PC-9 (cell line): Measurements from ENCODE around the gene ASPDH. TPM values are rescaled to one million over a fixed set of nuclear protein-coding genes. Genes with fewer than 3 reads are reported as not detected.

Source experiments
- BruUV-seq: library from RNA; stranded (reverse); fragments of 400-500 nt; replicated peaks from 2 replicates; lab custom pipeline; 2021; lab: Mats Ljungman, UMichigan
- CTCF ChIA-PET: fragments of 300-600 bp; sonication (Branson Sonifier 250); formaldehyde crosslinking; loops from one replicate; lab custom pipeline; 2022; ENCODE audit warnings: antibody characterized with exemption; lab: Charles Lee
- POLR2A ChIA-PET: fragments of 300-600 bp; sonication (Branson Sonifier 250); formaldehyde crosslinking; loops from one replicate; lab custom pipeline; 2022; ENCODE audit warnings: antibody characterized with exemption; ENCODE audit not compliant: unreplicated experiment; lab: Charles Lee
- DNase-seq, 2 experiments: peaks; one replicate each; pipeline versions ENCODE4 v3.0.0 to v3.0.0-alpha.2; 2015 to 2022; ENCODE audit warnings: mixed read lengths in 1 of 2
- H2AFZ ChIP-seq: fragments of 200-600 bp; sonication (generic); 2 replicates; pipeline ENCODE4 v1.8.1; 2017; ENCODE audit warnings: antibody characterized with exemption
- H3F3A ChIP-seq: fragments of 200-600 bp; sonication (generic); 2 replicates; pipeline ENCODE4 v1.8.1; 2017; ENCODE audit warnings: antibody characterized with exemption, mild to moderate bottlenecking, low read depth; ENCODE audit not compliant: insufficient read depth
- H3K27ac ChIP-seq: fragments of 200-600 bp; sonication (generic); 2 replicates; pipeline ENCODE4 v1.6.1; 2016; ENCODE audit warnings: mixed run types
- H3K27me3 ChIP-seq: fragments of 200-600 bp; sonication (generic); 2 replicates; pipeline ENCODE4 v1.6.1; 2016; ENCODE audit warnings: low read depth, mixed run types; ENCODE audit not compliant: insufficient read depth
- H3K36me3 ChIP-seq: fragments of 200-600 bp; sonication (generic); 2 replicates; pipeline ENCODE4 v1.6.1; 2016; ENCODE audit warnings: low read depth, mixed run types
- H3K4me1 ChIP-seq: fragments of 200-600 bp; sonication (generic); replicated peaks from 2 replicates; pipeline ENCODE4 v1.6.1; 2016; ENCODE audit warnings: mixed run types; ENCODE audit not compliant: insufficient read depth
- H3K4me2 ChIP-seq: fragments of 200-600 bp; sonication (generic); 2 replicates; pipeline ENCODE4 v1.6.1; 2017; ENCODE audit warnings: mixed run types
- H3K4me3 ChIP-seq: fragments of 200-600 bp; sonication (generic); 2 replicates; pipeline ENCODE4 v1.6.1; 2016; ENCODE audit warnings: mixed run types
- H3K79me2 ChIP-seq: fragments of 200-600 bp; sonication (generic); 2 replicates; pipeline ENCODE4 v1.6.1; 2017; ENCODE audit warnings: low read depth, mixed run types
- H3K9me2 ChIP-seq: fragments of 200-600 bp; sonication (generic); 2 replicates; pipeline ENCODE4 v1.8.1; 2017; ENCODE audit warnings: mild to moderate bottlenecking; ENCODE audit not compliant: insufficient read depth
- H3K9me3 ChIP-seq: fragments of 200-600 bp; sonication (generic); 2 replicates; pipeline ENCODE4 v1.8.1; 2016; ENCODE audit warnings: low read depth; ENCODE audit not compliant: insufficient read depth
- H4K20me1 ChIP-seq: fragments of 200-600 bp; sonication (generic); 2 replicates; pipeline ENCODE4 v1.8.1; 2017; ENCODE audit not compliant: insufficient read depth
- CTCF ChIP-seq: fragments of 200-600 bp; sonication (generic); conservative IDR thresholded peaks from 2 replicates; pipeline ENCODE4 v1.6.1; 2017; ENCODE audit warnings: mixed run types, antibody characterized with exemption, mild to moderate bottlenecking, moderate library complexity
- EZH2 ChIP-seq: fragments of 200-600 bp; sonication (generic); IDR thresholded peaks from 2 replicates; pipeline ENCODE4 v1.8.0; 2017; ENCODE audit warnings: antibody characterized with exemption, low read depth
- intact Hi-C: fragments of 100-400 bp; cut with micrococcal nuclease; formaldehyde crosslinking; loops from one replicate; pipeline ENCODE4 v1.10.0; 2022; ENCODE audit not compliant: unreplicated experiment
- total RNA-seq: library from RNA; stranded (reverse); gene quantifications from 2 replicates; pipeline ENCODE4 v1.2.3, GENCODE V29; 2021

ASPDH gene
- total RNA-seq, 1 experiment from 2014 or later = not detected

GRCh38 chr19:50552540-50552939, 38.8 kb upstream of the ASPDH start:
- Histone ChIP-seq H3K27ac (no peak overlapping the region), H3K36me3 (no peaks in the 10 kb centered on the region), H4K20me1 (peaks cover 5% of the 10 kb centered on the region; the same call in 1 of the 2 replicates), H3K27me3 (peaks cover 100% of the 10 kb centered on the region), H3F3A (no peaks in the 10 kb centered on the region), H2AFZ (no peak overlapping the region), H3K79me2 (no peaks in the 10 kb centered on the region), H3K4me2 (no peak overlapping the region), H3K9me3 (no peaks in the 10 kb centered on the region), H3K4me1 (no peaks in the 10 kb centered on the region), H3K4me3 (no peak overlapping the region), H3K9me2 (no peaks in the 10 kb centered on the region)
- DNase-seq = no peak
- POLR2A ChIA-PET = no interaction called here
- intact Hi-C loops = no loop called here
- TF ChIP-seq CTCF (no peak), EZH2 (no peak)
- BruUV-seq = no TSS peak
- CTCF ChIA-PET = no interaction called here

- Histone ChIP-seq H3K27ac (no peak overlapping the region), H4K20me1 (peaks cover 5% of the 10 kb centered on the region; the same call in 1 of the 2 replicates), H3K27me3 (peaks cover 100% of the 10 kb centered on the region), H3F3A (no peaks in the 10 kb centered on the region), H3K4me1 (no peaks in the 10 kb centered on the region), H3K9me3 (no peaks in the 10 kb centered on the region), H3K36me3 (no peaks in the 10 kb centered on the region), H3K79me2 (no peaks in the 10 kb centered on the region), H3K4me3 (no peak overlapping the region), H3K4me2 (no peak overlapping the region), H2AFZ (no peak overlapping the region), H3K9me2 (no peaks in the 10 kb centered on the region)
- TF ChIP-seq CTCF (no peak), EZH2 (no peak)
- no peak for DNase-seq
- ChIA-PET POLR2A (no interaction called here), CTCF (no interaction called here)
- intact Hi-C loops = no loop called here
- BruUV-seq = no TSS peak
Observed at GRCh38 chr19:50551715-50552187, 38.0 kb upstream of the ASPDH start.

- Histone ChIP-seq H3K9me2 (no peaks in the 10 kb centered on the region), H3K36me3 (no peaks in the 10 kb centered on the region), H3K27me3 (peaks cover 100% of the 10 kb centered on the region), H3F3A (no peaks in the 10 kb centered on the region), H2AFZ (no peak overlapping the region), H3K27ac (no peak overlapping the region), H3K4me3 (no peak overlapping the region), H3K4me2 (no peak overlapping the region), H3K79me2 (no peaks in the 10 kb centered on the region), H4K20me1 (peaks cover 5% of the 10 kb centered on the region; the same call in 1 of the 2 replicates), H3K4me1 (no peaks in the 10 kb centered on the region), H3K9me3 (no peaks in the 10 kb centered on the region)
- no TSS peak for BruUV-seq
- no peak for DNase-seq
- TF ChIP-seq EZH2 = no peak
- TF ChIP-seq CTCF = no peak
- ChIA-PET POLR2A (no interaction called here), CTCF (no interaction called here)
- intact Hi-C loops = no loop called here
Observed at GRCh38 chr19:50551034-50551714, 37.5 kb upstream of the ASPDH start.
